ENCODE measurements around the gene THNSL1. TPM values are rescaled to one million over a fixed set of nuclear protein-coding genes. Genes with fewer than 3 reads are reported as not detected.

THNSL1 gene
- total and polyA plus RNA-seq, 2 of the 13 experiments (the other 11 are each of a cell fraction or from before 2014, with no cell fraction given) = 1.3 to 3.8 TPM

DNA sequence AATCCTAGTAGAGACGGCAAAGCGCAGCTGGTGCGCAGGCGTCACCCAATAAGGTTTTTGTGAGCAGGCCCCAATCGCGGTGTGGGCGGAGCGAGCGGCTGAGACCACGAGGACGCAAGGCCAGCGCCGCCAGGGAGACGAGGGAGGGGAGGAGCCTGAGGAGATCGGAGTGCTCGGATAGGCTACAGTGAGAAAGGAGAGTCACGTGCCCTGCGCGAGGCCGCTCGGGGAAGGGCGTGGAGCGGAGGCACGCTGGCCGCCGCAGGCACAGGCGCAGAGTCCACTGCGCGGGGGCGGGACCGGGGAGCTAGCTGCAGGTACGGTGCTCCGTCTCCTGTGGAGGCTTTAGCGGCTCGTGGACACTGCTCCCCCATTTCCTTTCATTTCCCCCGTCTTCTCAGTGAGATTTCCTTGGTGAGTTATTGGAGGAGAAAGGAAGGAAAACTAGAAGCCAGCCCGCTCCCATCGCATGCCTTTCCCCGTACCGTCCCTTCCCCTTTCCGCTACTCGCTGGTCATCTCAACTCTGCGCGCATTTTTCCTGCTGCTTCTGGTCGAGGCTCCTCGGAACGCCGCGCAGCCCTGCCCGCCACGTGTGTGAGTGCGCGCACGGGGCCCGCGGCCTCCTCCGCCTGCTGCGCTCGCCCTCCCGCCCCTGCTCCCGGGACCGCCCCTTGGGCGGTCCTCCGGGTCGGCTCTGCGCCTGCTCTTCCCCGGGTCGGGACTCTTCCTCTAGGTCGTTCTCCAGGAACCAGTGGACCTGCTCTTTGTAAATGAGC, at the start of gene THNSL1 (continued):
- TF ChIP-seq, protein P1, sequence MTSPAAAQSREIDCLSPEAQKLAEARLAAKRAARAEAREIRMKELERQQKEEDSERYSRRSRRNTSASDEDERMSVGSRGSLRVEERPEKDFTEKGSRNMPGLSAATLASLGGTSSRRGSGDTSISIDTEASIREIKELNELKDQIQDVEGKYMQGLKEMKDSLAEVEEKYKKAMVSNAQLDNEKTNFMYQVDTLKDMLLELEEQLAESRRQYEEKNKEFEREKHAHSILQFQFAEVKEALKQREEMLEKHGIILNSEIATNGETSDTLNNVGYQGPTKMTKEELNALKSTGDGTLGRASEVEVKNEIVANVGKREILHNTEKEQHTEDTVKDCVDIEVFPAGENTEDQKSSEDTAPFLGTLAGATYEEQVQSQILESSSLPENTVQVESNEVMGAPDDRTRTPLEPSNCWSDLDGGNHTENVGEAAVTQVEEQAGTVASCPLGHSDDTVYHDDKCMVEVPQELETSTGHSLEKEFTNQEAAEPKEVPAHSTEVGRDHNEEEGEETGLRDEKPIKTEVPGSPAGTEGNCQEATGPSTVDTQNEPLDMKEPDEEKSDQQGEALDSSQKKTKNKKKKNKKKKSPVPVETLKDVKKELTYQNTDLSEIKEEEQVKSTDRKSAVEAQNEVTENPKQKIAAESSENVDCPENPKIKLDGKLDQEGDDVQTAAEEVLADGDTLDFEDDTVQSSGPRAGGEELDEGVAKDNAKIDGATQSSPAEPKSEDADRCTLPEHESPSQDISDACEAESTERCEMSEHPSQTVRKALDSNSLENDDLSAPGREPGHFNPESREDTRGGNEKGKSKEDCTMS (CRISPR knock-in tag; conservative IDR thresholded peaks at IDR 0.05) = no peak
- TF ChIP-seq SYNCRIP (IDR thresholded peaks at IDR 0.05; ENCODE audit: insufficient read depth, low read depth, low read length) = no peak
- TF ChIP-seq ZNF577 (CRISPR knock-in tag; IDR thresholded peaks at IDR 0.05; ENCODE audit: borderline replicate concordance, low read depth) = no peak; the same call in 1 of the 2 replicates
- peak; percentile 93; the same call in 1 of the 2 replicates for TF ChIP-seq TOPORS (CRISPR knock-in tag; IDR thresholded peaks at IDR 0.05)
- TF ChIP-seq, protein P2, sequence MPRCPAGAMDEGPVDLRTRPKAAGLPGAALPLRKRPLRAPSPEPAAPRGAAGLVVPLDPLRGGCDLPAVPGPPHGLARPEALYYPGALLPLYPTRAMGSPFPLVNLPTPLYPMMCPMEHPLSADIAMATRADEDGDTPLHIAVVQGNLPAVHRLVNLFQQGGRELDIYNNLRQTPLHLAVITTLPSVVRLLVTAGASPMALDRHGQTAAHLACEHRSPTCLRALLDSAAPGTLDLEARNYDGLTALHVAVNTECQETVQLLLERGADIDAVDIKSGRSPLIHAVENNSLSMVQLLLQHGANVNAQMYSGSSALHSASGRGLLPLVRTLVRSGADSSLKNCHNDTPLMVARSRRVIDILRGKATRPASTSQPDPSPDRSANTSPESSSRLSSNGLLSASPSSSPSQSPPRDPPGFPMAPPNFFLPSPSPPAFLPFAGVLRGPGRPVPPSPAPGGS (CRISPR knock-in tag; IDR thresholded peaks at IDR 0.05) = peak; percentile 96; the same call in 1 of the 2 replicates
- TF ChIP-seq, protein P3, sequence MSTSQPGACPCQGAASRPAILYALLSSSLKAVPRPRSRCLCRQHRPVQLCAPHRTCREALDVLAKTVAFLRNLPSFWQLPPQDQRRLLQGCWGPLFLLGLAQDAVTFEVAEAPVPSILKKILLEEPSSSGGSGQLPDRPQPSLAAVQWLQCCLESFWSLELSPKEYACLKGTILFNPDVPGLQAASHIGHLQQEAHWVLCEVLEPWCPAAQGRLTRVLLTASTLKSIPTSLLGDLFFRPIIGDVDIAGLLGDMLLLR (CRISPR knock-in tag; IDR thresholded peaks at IDR 0.05) = 0 out of 2 replicates have a peak, but pooled peaks have one; percentile 51
- TF ChIP-seq, protein P4, sequence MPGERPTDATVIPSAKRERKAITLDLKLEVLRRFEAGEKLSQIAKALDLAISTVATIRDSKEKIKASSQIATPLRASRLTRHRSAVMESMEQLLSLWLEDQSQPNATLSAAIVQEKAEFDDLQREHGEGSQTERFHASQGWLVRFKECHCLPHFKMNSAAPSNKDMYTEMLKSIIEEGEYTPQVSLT (CRISPR knock-in tag; IDR thresholded peaks at IDR 0.05; ENCODE audit: borderline replicate concordance, low read depth) = peak; percentile 59
- TF ChIP-seq ZNF747 (CRISPR knock-in tag; IDR thresholded peaks at IDR 0.05; ENCODE audit: borderline replicate concordance) = peak; percentile 77
- TF ChIP-seq, protein P5, sequence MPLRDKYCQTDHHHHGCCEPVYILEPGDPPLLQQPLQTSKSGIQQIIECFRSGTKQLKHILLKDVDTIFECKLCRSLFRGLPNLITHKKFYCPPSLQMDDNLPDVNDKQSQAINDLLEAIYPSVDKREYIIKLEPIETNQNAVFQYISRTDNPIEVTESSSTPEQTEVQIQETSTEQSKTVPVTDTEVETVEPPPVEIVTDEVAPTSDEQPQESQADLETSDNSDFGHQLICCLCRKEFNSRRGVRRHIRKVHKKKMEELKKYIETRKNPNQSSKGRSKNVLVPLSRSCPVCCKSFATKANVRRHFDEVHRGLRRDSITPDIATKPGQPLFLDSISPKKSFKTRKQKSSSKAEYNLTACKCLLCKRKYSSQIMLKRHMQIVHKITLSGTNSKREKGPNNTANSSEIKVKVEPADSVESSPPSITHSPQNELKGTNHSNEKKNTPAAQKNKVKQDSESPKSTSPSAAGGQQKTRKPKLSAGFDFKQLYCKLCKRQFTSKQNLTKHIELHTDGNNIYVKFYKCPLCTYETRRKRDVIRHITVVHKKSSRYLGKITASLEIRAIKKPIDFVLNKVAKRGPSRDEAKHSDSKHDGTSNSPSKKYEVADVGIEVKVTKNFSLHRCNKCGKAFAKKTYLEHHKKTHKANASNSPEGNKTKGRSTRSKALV (CRISPR knock-in tag; IDR thresholded peaks at IDR 0.05) = peak; percentile 77; the same call in 1 of the 2 replicates
- TF ChIP-seq ZNF496 (CRISPR knock-in tag; IDR thresholded peaks at IDR 0.05; ENCODE audit: insufficient replicate concordance) = no peak
- TF ChIP-seq, protein P6, sequence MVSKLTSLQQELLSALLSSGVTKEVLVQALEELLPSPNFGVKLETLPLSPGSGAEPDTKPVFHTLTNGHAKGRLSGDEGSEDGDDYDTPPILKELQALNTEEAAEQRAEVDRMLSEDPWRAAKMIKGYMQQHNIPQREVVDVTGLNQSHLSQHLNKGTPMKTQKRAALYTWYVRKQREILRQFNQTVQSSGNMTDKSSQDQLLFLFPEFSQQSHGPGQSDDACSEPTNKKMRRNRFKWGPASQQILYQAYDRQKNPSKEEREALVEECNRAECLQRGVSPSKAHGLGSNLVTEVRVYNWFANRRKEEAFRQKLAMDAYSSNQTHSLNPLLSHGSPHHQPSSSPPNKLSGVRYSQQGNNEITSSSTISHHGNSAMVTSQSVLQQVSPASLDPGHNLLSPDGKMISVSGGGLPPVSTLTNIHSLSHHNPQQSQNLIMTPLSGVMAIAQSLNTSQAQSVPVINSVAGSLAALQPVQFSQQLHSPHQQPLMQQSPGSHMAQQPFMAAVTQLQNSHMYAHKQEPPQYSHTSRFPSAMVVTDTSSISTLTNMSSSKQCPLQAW (CRISPR knock-in tag; IDR thresholded peaks at IDR 0.05) = 0 out of 2 replicates have a peak, but pooled peaks have one; percentile 45
- peak; percentile 64; the same call in 1 of the 2 replicates for TF ChIP-seq KMT2B (CRISPR knock-in tag; IDR thresholded peaks at IDR 0.05)
- TF ChIP-seq ZNF230 (CRISPR knock-in tag; IDR thresholded peaks at IDR 0.05) = peak; percentile 94; the same call in 1 of the 2 replicates
- TF ChIP-seq ZNF7 (CRISPR knock-in tag; IDR thresholded peaks at IDR 0.05) = no peak
- no peak for TF ChIP-seq HNRNPK (IDR thresholded peaks at IDR 0.05; ENCODE audit: low read depth, low read length, poor library complexity, severe bottlenecking)
- TF ChIP-seq ZNF530 (CRISPR knock-in tag; IDR thresholded peaks at IDR 0.05; ENCODE audit: low read depth) = 0 out of 2 replicates have a peak, but pooled peaks have one; percentile 73
- TF ChIP-seq MAFG (CRISPR knock-in tag; IDR thresholded peaks at IDR 0.05) = 0 out of 2 replicates have a peak, but pooled peaks have one; percentile 18
- peak; percentile 29 for TF ChIP-seq ELF3 (CRISPR knock-in tag; IDR thresholded peaks at IDR 0.05)
- TF ChIP-seq POLR2AphosphoS2 (IDR thresholded peaks at IDR 0.05; ENCODE audit: low read depth, low read length) = peak; percentile 61; the same call in 1 of the 2 replicates
